Left ventricle myocardium inferior (tissue), 1 donor: ENCODE results near the gene CEP85. TPM values are rescaled to one million over a fixed set of nuclear protein-coding genes. Genes with fewer than 3 reads are reported as not detected.
"Not testable (repeated sequence)": the region's sequence is repeated elsewhere in the genome, so short reads cannot be mapped to it uniquely, and the experiment has no call there.

Experiments
- DNase-seq: peaks from one replicate; pipeline ENCODE4 v3.0.0-alpha.2; 2020
- H3K27ac ChIP-seq: fragments of 200-600 bp; replicated peaks from 2 replicates; pipeline ENCODE4 v1.8.0; 2021
- H3K27me3 ChIP-seq: fragments of 200-600 bp; 2 replicates; pipeline ENCODE4 v1.8.0; 2021; ENCODE audit warnings: low read depth
- H3K36me3 ChIP-seq: fragments of 200-600 bp; 2 replicates; pipeline ENCODE4 v1.8.0; 2021
- H3K4me1 ChIP-seq: fragments of 200-600 bp; 2 replicates; pipeline ENCODE4 v1.8.0; 2021
- H3K4me3 ChIP-seq: fragments of 200-600 bp; 2 replicates; pipeline ENCODE4 v1.8.0; 2021; ENCODE audit warnings: mild to moderate bottlenecking, moderate library complexity
- H3K9me3 ChIP-seq: fragments of 200-600 bp; replicated peaks from 2 replicates; pipeline ENCODE4 v1.8.0; 2021
- intact Hi-C: fragments of 100-400 bp; cut with micrococcal nuclease; formaldehyde crosslinking; loops from one replicate; pipeline ENCODE4 v1.11.0; 2022
- total RNA-seq: library from RNA; stranded (reverse); fragmentation: NEBNext Ultra II Directional; extraction: Animal tissue kit (Norgen Biotek cat#: 25700); gene quantifications from one replicate; pipeline ENCODE4 v1.2.1, GENCODE V29; 2021
- TF ChIP-seq, protein P1 (sequence below): fragments of 200-600 bp; IDR thresholded peaks from 2 replicates; pipeline ENCODE4 v1.8.0; 2021; ENCODE audit warnings: antibody characterized with exemption, mild to moderate bottlenecking, borderline replicate concordance
- donor health status: DM: no; HTN: yes; CAD: no; lungs with severe emphysema.

CEP85 gene
- total RNA-seq, 1 donor from 2014 or later = 71.2 TPM

DNA sequence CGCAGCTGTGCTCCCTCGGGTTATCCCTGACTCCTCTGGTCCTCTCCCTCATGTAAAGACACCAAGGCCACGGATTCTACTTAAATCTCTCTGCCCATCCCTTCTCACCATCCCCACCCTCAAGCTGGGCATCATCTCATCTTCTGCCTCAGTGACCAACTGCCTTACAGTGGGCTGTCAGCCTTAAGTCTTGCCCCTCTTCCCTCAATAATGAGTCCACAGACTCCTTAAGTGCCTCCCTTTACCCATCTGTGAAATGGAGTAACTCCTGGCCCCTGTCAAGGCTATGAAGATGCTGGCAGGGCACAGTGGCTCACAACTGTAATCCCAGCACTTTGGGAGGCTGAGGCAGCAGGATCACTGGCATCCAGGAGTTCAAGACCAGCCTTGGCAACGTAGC lies 57.9 kb downstream of the CEP85 start:
- Histone ChIP-seq H3K27ac (no peak overlapping the region), H3K4me1 (peaks cover 30% of the 10 kb centered on the region), H3K9me3 (no peaks in the 10 kb centered on the region), H3K36me3 (no peaks in the 10 kb centered on the region), H3K4me3 (no peak overlapping the region), H3K27me3 (no peaks in the 10 kb centered on the region)
- TF ChIP-seq, protein P1, sequence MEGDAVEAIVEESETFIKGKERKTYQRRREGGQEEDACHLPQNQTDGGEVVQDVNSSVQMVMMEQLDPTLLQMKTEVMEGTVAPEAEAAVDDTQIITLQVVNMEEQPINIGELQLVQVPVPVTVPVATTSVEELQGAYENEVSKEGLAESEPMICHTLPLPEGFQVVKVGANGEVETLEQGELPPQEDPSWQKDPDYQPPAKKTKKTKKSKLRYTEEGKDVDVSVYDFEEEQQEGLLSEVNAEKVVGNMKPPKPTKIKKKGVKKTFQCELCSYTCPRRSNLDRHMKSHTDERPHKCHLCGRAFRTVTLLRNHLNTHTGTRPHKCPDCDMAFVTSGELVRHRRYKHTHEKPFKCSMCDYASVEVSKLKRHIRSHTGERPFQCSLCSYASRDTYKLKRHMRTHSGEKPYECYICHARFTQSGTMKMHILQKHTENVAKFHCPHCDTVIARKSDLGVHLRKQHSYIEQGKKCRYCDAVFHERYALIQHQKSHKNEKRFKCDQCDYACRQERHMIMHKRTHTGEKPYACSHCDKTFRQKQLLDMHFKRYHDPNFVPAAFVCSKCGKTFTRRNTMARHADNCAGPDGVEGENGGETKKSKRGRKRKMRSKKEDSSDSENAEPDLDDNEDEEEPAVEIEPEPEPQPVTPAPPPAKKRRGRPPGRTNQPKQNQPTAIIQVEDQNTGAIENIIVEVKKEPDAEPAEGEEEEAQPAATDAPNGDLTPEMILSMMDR = no peak
- intact Hi-C loops = no loop called here
- no peak for DNase-seq

DNA sequence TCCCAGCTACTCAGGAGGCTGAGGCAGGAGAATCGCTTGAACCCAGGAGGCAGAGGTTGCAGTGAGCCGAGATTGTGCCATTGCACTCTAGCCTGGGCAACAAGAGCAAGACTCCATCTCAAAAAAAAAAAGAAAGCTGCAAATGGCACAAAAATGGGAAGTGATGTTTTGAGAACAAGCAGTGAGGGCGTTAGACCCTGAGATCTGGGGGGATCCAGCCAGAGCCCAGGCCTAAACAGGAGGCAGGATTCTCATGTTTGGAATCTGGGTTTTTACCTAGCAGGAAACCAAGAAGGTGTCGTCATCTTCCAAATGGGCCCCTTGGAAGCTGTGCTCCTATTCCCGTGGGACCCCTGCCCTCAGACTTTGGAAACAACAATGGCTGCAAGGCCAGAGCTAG lies 58.7 kb downstream of the CEP85 start:
- H3K4me3 ChIP-seq, DNase-seq, H3K36me3 ChIP-seq, H3K27me3 ChIP-seq, intact Hi-C loops, H3K27ac ChIP-seq, H3K9me3 ChIP-seq: not testable (repeated sequence)
- H3K4me1 ChIP-seq = peaks cover 22% of the 10 kb centered on the region

DNA sequence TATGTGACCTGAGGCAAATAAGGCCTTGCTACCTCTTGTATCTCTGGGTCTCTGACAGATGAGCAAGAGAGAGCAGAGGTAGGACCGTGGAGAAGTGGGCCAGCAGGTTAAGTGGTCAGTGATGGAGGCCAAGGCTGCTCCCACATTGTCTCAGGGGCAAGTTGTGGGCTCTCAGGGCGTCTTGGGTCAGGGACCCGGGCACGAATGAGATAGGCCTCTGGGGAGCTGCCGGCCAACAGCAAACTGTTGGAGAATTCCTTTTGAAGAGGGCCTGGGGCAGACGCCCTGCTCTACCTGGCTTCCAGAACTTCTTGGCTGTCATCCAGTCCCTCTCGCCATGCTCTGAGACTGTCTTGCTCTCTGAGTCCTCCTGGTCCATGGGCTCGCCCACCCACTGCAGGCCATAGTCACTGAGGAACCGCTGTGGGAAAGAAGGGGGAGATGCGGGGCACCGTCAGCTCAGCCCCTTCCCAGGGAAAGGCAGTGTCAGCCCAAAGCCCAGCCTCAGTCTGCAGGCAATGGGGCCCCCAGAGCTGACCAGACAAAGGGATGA lies 60.0 kb downstream of the CEP85 start:
- peaks cover 14% of the 10 kb centered on the region for H3K4me1 ChIP-seq
- intact Hi-C loops = no loop called here
- H3K9me3 ChIP-seq = no peaks in the 10 kb centered on the region
- H3K36me3 ChIP-seq = no peaks in the 10 kb centered on the region
- no peak for DNase-seq
- no peak overlapping the region for H3K4me3 ChIP-seq
- H3K27me3 ChIP-seq = no peaks in the 10 kb centered on the region
- TF ChIP-seq, protein P1 = no peak
- H3K27ac ChIP-seq = no peak overlapping the region

DNA sequence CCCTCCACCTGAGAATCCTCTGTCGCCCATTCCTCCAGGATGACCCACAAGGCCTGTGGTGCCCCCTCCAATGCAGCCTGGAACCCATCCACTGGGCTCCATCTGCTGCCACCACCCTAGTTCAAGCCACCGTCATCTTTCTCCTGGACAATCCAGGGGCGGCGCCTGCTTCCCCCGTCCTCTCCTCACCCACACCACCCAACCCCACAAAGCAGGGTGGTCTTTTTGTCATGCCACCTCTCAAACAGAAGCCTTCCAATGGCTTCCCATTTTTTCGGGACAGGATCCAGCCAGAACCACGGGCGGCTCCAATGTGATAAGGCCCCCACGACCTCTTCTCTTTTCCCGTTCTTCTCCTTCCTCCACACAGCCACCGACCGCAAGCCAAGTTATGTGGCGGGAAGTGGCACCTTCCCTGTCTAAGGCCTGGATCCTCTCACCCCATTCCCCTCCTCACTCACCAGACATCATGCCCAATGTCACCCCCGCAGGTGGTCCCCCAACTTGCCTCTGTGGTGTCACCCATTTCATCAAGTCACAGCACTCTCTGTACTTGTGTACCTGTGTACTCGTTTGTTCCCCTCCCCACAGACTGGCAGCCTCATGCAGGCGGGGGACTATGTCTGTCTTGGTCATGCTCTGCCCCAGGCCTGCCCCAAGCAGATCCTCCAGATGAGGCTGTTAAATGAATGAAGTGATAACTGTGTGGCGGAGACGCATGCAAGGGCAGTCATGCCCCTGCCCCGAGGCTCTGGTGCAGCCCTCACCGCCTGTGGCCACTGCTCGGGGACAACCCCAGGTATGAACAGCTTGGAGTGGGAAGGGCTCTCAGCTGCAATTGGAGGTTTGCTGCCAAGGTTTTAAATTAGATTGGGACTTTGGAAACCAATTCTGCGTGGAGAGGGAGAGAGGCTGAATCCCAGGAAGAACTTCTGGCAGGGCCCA lies 61.5 kb downstream of the CEP85 start:
- H3K4me3 ChIP-seq = no peak overlapping the region
- no peaks in the 10 kb centered on the region for H3K27me3 ChIP-seq
- no peak for DNase-seq
- intact Hi-C loops = no loop called here
- H3K9me3 ChIP-seq = no peaks in the 10 kb centered on the region
- no peak overlapping the region for H3K27ac ChIP-seq
- no peaks in the 10 kb centered on the region for H3K36me3 ChIP-seq
- peaks cover 9% of the 10 kb centered on the region for H3K4me1 ChIP-seq
- TF ChIP-seq, protein P1 = no peak

DNA sequence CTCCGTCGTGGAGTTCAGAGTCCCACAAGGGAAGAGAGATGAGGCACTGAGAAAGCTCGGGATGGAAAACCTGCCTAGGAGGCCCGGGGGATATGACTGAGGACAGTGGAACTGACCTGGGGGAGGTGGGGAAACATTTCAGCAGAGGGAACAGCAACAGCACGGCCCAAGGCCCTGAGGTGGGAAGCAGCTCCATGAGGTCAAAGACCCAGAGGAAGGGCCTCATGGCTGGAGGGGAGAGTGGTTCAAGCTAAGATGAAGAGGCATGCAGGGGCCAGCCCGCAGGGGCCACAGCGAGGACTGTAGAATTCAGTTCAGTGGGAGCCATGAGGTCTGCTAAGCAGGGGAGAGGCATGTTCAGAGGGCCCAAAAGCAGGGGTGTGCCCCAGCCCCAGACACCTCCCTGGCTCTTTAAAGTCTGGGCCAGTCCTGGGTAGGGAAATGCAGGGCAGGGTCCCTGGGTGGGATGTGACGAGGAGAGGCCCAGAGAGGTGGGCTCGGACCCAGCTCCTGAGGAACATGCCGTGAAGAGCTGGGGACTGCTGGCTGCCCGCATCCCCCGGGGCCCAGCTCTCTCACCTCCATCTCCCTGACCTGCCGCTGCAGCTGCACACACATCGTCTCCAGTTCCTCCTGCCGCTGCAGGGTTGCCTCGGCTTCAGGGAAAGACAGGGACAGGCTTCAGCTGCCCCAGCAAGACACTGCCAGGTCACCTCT lies 62.5 kb downstream of the CEP85 start:
- no peaks in the 10 kb centered on the region for H3K9me3 ChIP-seq
- H3K4me1 ChIP-seq = peaks cover 1% of the 10 kb centered on the region
- no peaks in the 10 kb centered on the region for H3K27me3 ChIP-seq
- TF ChIP-seq, protein P1 = no peak
- no peak overlapping the region for H3K27ac ChIP-seq
- intact Hi-C loops = no loop called here
- no peak for DNase-seq
- H3K36me3 ChIP-seq = no peaks in the 10 kb centered on the region
- H3K4me3 ChIP-seq = no peak overlapping the region
